Activated gamma-delta T cell treated with Interleukin-2 at 50 U/mL for 16 hours (primary cell): ENCODE measurements around the gene ADAMTS17.
"Not testable (repeated sequence)": the region's sequence is repeated elsewhere in the genome, so short reads cannot be mapped to it uniquely, and the experiment has no call there.

Source experiments
- DNase-seq: peaks from one replicate; pipeline ENCODE4 v3.0.0-alpha.2; 2020

ADAMTS17 gene

GRCh38 chr15:100101426-100102089 is 240.2 kb downstream of the ADAMTS17 start:
- DNase-seq, result no peak

DNA sequence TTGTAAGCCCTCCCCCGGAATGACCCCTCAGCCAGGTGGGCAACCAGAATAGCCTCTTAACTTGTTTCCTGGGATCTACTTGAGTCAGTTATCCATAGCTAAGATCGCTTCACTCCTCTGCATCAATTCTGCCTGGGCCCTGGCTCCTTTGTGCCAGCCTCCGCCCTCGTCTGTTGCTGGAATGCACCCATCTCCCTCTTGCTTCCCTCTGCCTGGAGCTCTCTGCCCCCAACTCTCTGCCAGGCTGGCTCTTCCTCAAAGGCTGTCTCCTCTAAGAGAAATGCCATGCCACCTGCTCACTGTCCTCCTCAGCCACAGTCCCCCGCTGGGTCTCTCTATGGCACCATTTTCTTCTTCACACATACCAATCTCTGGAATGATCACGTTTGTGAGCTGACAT is 240.8 kb downstream of the ADAMTS17 start:
- DNase-seq, result no peak

- DNase-seq, result no peak
These were observed 241.8 kb downstream of the ADAMTS17 start for GRCh38 chr15:100099976-100100375.

- no peak for DNase-seq
These were observed 243.1 kb downstream of the ADAMTS17 start for GRCh38 chr15:100098705-100099104.

- no peak for DNase-seq
These were observed 244.2 kb downstream of the ADAMTS17 start for GRCh38 chr15:100097342-100098127.

DNA sequence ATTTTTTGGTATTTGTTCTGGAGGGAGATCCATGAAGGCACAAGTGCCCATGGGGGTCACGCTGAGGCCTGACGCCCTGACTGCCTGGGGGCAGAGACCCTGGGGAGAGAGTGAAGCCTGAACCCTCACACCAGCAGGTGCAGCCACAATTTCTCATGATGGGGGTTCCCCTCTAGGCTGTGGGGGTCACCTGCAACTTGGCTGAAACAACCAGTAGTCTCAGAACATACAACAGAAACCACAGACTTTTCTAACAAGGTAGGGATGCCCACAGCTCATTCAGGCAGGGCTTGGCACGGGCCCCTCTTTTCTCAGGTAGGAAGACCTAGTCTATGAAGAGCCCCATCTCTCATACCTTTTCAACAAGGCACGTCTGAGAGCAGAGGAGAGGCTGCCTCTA is 245.1 kb downstream of the ADAMTS17 start:
- DNase-seq, result no peak

DNA sequence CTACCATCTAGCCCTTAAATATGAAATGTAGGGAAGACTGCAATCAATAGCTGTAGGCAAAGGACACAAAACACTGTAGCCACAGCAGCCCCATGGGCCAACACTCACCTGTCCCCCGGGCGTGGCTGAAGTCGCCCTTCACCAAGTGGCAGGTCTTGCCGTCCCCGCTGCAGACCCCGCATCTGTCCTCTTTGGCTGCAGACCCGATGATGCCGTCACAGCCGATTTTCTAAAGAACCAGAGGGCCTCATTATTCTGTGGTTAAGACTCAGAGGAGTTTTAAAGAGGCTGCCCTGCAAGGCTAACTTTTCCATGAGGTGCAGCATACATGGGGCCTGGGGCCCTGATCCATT is 245.6 kb downstream of the ADAMTS17 start:
- no peak for DNase-seq

GRCh38 chr15:100095541-100096247 is 246.1 kb downstream of the ADAMTS17 start:
- no peak for DNase-seq

GRCh38 chr15:100094127-100094510 is 247.7 kb downstream of the ADAMTS17 start:
- no peak for DNase-seq

DNA sequence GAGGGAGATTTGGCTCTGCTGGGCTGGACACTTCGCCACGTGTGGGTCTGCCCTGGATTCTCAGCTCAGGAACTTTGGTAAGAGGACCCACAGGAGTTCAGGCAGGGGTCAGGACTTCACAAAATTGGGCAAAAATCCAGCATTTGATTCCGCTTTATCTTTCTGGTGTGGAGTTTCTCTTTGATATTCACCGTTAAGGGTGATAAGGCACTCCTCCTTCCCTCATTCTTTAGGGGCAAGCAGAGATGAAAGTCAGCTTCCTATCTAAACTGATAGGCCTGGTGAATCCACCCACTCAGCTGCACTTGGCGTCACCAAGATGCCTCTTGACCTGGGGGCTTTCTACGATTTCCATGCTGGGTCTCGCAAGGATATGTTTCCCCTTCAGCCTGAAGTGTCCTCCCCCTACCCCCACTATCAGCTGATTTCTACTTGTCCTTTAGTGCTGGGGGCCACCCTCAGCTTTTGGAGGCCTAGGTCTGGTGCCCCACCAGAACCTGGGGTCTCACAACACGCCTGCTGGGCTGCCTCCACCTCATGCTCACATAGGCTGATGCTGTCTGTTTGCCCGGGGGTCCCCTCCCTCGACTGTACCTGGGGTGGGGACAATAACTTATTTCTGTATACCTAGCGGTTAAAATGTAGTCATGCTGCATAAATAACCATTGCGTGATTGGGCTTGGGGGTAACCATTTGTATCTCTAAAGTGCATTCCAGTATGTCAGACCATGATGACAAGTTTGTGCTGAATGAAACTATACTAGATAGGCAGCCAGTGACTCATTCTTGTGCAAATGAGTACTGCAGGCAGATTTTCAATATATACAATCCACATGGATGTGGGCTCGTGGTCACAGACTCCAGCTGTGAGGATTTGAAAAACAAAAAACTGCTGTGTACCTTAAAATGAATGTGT is 248.3 kb downstream of the ADAMTS17 start:
- no peak for DNase-seq

DNA sequence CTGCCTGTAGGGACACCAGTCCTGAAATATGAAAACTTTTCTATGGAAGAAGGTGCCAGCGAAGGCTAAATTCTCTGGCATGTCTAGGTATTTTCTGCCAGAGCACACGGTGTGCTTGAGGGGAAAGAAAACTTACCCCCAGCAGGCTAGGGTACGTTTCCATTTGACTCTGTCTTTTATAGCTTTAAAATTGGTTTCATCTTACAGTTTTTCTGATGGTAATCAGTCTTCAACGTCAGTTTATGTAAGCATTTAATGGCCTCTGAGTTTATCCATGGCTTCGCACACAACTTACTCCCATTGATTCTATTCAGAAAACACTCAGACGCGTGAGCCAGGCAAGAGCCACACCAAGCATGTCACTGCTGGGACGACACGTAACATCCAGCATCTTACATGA is 249.7 kb downstream of the ADAMTS17 start:
- DNase-seq, result no peak

- no peak for DNase-seq
These were observed 251.4 kb downstream of the ADAMTS17 start for GRCh38 chr15:100090411-100090810.

DNA sequence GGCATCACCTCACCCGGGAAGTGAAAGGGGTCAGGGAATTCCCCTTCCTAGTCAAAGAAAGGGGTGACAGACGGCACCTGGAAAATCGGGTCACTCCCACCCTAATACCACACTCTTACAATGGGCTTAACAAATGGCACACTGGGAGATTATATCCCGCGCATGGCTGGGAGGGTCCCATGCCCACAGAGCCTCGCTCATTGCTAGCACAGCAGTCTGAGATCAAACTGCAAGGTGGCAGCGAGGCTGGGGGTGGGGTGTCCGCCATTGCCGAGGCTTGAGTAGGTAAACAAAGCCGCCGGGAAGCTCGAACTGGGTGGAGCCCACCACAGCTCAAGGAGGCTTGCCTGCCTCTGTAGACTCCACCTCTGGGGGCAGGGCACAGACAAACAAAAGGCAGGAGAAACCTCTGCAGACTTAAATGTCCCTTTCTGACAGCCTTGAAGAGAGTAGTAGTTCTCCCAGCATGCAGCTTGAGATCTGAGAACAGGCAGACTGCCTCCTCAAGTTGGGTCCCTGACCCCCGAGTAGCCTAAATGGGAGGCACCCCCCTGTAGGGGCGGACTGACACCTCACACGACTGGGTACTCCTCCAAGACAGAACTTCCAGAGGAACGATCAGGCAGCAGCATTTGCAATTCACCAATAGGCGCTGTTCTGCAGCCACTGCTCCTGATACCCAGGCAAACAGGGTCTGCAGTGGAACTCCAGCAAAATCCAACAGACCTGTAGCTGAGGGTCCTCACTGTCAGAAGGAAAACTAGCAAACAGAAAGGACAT is 257.5 kb downstream of the ADAMTS17 start:
- DNase-seq, result not testable (repeated sequence)

GRCh38 chr15:100083572-100083971 is 258.2 kb downstream of the ADAMTS17 start:
- DNase-seq, result no peak

GRCh38 chr15:100082761-100083402 is 258.9 kb downstream of the ADAMTS17 start:
- DNase-seq, result no peak

- DNase-seq, result no peak
These were observed 260.3 kb downstream of the ADAMTS17 start for GRCh38 chr15:100081454-100081853.

GRCh38 chr15:100078511-100079220 is 263.1 kb downstream of the ADAMTS17 start:
- no peak for DNase-seq

DNA sequence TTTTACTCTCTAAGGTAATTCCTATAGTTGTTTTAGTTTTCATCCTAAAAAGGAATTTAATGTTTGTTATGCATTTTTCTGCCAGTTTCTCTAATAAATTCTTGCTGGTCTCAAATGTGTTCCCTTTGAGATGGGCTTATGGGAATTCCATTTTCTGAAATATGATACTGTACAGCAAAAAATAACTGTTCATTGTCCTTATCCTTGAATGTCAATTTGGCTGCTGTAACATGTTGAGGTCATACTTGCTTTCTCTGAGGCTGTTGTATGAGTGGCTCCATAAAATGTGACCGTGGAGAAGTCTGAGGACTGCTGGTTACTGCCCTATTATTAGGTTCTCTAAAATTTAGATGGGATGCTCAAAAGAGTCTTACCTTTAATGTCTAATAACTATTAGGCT is 266.5 kb downstream of the ADAMTS17 start:
- no peak for DNase-seq

DNA sequence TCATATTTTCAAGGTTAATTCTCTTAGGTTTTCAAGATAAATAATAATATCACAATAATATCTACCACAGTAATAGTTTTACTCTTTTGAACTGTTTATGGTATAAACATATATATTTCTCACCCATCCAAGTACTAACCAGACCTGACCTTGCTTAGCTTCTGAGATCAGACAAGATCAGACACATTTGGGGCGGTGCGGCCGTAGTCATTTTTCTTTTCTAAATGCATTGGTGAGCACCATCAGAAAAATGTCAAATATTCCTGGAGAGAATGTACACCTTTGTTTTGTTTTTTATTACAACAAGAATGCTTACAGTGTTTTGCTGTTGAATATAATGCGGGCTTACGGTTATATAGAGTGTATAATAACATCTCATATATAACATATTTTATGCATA is 267.8 kb downstream of the ADAMTS17 start:
- no peak for DNase-seq

GRCh38 chr15:100066521-100067280 is 275.1 kb downstream of the ADAMTS17 start:
- not testable (repeated sequence) for DNase-seq
